Activated T-cell treated with anti-CD3 and anti-CD28 coated beads, Interleukin-2, amount 50 U/mL, for 4 hours (primary cell): Measurements from ENCODE around the gene C10orf62. TPM values are rescaled to one million over a fixed set of nuclear protein-coding genes. Genes with fewer than 3 reads are reported as not detected.
A peak's percentile ranks its signal among the peaks of the same experiment; 100 is the strongest.
"Not testable (repeated sequence)": the region's sequence is repeated elsewhere in the genome, so short reads cannot be mapped to it uniquely, and the experiment has no call there.

Source experiments
- ATAC-seq, 2 donors: fragments of 200-7000 bp; cut with Tn5 transposase; one replicate each; pipeline ENCODE4 v1.10.0; 2021
- DNase-seq: peaks from one replicate; pipeline ENCODE4 v3.0.0-alpha.2; 2020
- H3K27me3 Mint-ChIP-seq: one replicate; pipeline ENCODE4 v1.8.0; 2021; ENCODE audit warnings: low read depth, mixed read lengths
- H3K36me3 Mint-ChIP-seq: one replicate; pipeline ENCODE4 v1.8.0; 2022; ENCODE audit warnings: mixed read lengths; ENCODE audit not compliant: insufficient read depth
- H3K4me1 Mint-ChIP-seq: one replicate; pipeline ENCODE4 v1.8.0; 2021; ENCODE audit warnings: low read depth, mixed read lengths
- H3K4me3 Mint-ChIP-seq: one replicate; pipeline ENCODE4 v1.8.0; 2021; ENCODE audit warnings: mild to moderate bottlenecking, moderate library complexity, mixed read lengths
- H3K9me3 Mint-ChIP-seq: one replicate; pipeline ENCODE4 v1.8.0; 2021; ENCODE audit warnings: mixed read lengths
- total RNA-seq, 3 donors: library from RNA; stranded (reverse); gene quantifications; one replicate each; pipeline ENCODE4 v1.2.1, GENCODE V29; 2021

C10orf62 gene
- total RNA-seq, 3 donors from 2014 or later = not detected

DNA sequence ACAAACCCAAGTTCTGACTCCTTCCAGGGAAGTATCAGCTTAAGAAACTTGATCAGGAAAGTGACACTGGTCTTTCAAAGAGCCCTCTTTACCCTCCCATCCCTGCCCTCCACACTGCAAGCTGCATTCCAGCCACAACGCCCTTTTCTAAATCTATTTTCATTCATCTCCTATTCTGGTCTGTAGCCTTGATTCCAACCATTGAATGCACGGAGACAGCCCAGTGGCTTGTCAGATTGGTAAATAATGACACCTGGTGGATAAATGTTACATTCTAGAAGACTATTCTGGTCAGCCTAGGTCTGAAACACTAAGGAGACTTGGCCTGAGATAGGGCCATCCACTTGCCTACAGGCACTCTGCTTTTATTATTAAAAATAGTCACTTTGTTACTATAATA lies 22.9 kb downstream of the C10orf62 start:
- no peak overlapping the region for H3K4me3 Mint-ChIP-seq

GRCh38 chr10:97618285-97618684 lies 28.8 kb downstream of the C10orf62 start:
- no peaks in the 10 kb centered on the region for H3K4me1 Mint-ChIP-seq
- DNase-seq = no peak
- H3K9me3 Mint-ChIP-seq = no peaks in the 10 kb centered on the region
- no peak overlapping the region for H3K4me3 Mint-ChIP-seq
- H3K27me3 Mint-ChIP-seq = no peaks in the 10 kb centered on the region
- no peak for ATAC-seq
- no peaks in the 10 kb centered on the region for H3K36me3 Mint-ChIP-seq

More for the DNA sequence above, 22.9 kb downstream of the C10orf62 start:
- ATAC-seq = no peak
- DNase-seq = no peak
- no peaks in the 10 kb centered on the region for H3K9me3 Mint-ChIP-seq
- no peaks in the 10 kb centered on the region for H3K36me3 Mint-ChIP-seq
- H3K4me1 Mint-ChIP-seq = no peaks in the 10 kb centered on the region
- H3K27me3 Mint-ChIP-seq = no peaks in the 10 kb centered on the region

GRCh38 chr10:97618733-97619132 lies 29.2 kb downstream of the C10orf62 start:
- Mint-ChIP-seq H3K27me3 (no peaks in the 10 kb centered on the region), H3K36me3 (no peaks in the 10 kb centered on the region), H3K4me3 (no peak overlapping the region), H3K4me1 (no peaks in the 10 kb centered on the region), H3K9me3 (no peaks in the 10 kb centered on the region)
- ATAC-seq (no peak), DNase-seq (no peak)

DNA sequence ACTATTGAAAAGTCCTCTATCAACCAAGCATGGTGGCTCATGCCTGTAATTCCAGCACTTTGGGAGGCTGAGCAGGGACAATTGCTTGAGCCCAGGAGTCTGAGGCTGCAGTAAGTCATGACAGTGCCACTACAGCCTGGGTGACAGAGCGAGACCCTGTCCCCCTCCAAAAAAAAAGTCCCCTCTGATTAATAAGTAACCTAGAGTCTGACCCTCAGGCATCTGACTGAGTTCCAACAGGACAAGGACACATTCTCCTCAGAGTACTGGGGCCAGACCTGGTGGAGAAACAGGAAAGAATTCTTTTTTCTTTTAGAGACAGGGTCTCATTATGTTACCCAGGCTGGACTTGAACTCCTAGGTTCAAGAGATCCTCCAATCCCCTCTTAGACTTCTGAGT lies 33.8 kb downstream of the C10orf62 start:
- H3K36me3 Mint-ChIP-seq = no peaks in the 10 kb centered on the region
- H3K4me1 Mint-ChIP-seq = no peaks in the 10 kb centered on the region
- DNase-seq = no peak
- H3K9me3 Mint-ChIP-seq = no peaks in the 10 kb centered on the region
- no peak for ATAC-seq
- H3K27me3 Mint-ChIP-seq = no peaks in the 10 kb centered on the region
- no peak overlapping the region for H3K4me3 Mint-ChIP-seq

DNA sequence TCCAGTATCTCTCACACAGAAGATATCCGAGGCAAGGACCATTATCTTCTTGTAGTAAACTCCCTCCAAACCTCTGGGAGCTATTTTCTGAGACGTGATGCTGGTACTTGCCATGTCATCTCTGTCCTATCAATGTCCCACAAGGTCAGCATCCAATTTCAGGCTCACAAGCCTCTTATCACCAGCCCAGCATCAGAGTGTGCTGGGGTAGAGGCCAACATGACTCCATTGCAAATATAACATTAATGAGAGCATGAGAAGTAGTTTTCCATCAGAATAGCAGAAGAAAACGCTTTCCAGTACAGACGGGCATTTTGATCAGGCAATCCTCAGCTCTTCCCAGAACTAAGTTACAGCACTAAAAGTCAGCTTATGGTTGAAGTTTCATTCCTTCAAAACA lies 38.2 kb downstream of the C10orf62 start:
- Mint-ChIP-seq H3K4me1 (no peaks in the 10 kb centered on the region), H3K36me3 (no peaks in the 10 kb centered on the region), H3K9me3 (no peaks in the 10 kb centered on the region), H3K27me3 (no peaks in the 10 kb centered on the region), H3K4me3 (no peak overlapping the region)
- DNase-seq = no peak
- ATAC-seq = no peak

DNA sequence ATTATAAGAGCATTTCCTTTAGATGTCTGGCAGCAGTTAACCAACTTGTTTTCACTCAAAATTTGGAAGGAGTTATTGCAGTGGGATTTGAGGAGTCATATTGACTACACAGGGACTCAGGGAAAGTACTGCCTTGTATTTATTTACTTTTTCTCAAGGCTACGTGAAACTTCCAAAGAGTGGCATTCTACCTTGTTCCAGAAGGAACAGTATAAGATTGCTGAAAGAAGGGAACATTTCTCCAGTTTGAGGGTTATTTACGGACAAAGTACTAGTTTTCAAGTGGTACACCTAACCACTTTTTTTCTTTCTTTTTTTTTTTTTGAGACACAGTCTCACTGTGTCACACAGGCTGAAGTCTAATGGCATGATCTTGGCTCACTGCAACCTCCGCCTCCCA lies 38.7 kb downstream of the C10orf62 start:
- no peaks in the 10 kb centered on the region for H3K9me3 Mint-ChIP-seq
- no peaks in the 10 kb centered on the region for H3K36me3 Mint-ChIP-seq
- peaks cover 1% of the 10 kb centered on the region for H3K4me1 Mint-ChIP-seq
- DNase-seq (no peak), ATAC-seq (no peak)
- no peak overlapping the region for H3K4me3 Mint-ChIP-seq
- no peaks in the 10 kb centered on the region for H3K27me3 Mint-ChIP-seq

DNA sequence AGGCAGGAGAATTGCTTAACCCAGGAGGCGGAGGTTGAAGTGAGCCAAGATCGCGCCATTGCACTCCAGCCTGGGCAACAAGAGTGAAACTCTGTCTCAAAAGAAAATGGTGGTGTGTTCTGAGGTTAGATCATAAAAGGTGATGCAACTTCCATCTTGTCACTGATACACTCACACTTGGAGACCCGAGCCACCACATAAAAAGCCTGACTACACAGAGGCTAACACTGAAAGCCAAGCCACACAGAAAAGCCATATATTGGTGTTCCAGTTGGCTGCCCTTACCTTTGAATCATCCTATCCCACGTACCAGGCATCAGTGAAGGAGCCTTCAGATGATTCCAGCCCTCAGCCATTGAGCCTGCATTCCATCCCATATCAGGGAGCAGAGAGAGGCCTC lies 39.8 kb downstream of the C10orf62 start:
- ATAC-seq (no peak), DNase-seq (no peak)
- Mint-ChIP-seq H3K4me3 (no peak overlapping the region), H3K27me3 (no peaks in the 10 kb centered on the region), H3K4me1 (peaks cover 8% of the 10 kb centered on the region), H3K36me3 (no peaks in the 10 kb centered on the region), H3K9me3 (no peaks in the 10 kb centered on the region)

GRCh38 chr10:97631098-97631497 lies 41.6 kb downstream of the C10orf62 start:
- Mint-ChIP-seq H3K27me3 (no peaks in the 10 kb centered on the region), H3K4me1 (peaks cover 8% of the 10 kb centered on the region)
- ATAC-seq = no peak

GRCh38 chr10:97632949-97633884 lies 43.7 kb downstream of the C10orf62 start, which contains the start of gene MORN4:
Gene MORN4 (minus strand): TSS chr10:97633500. CDS start chr10:97619653, 13,847 bp downstream.
- DNase-seq (peak; percentile 86), ATAC-seq (peak; percentile 99)
- H3K4me1 Mint-ChIP-seq = peaks cover 8% of the 10 kb centered on the region
- no peaks in the 10 kb centered on the region for H3K9me3 Mint-ChIP-seq
- no peaks in the 10 kb centered on the region for H3K36me3 Mint-ChIP-seq
- peak within 1 kb of the TSS; percentile 93 for H3K4me3 Mint-ChIP-seq
- no peaks in the 10 kb centered on the region for H3K27me3 Mint-ChIP-seq

More at GRCh38 chr10:97631098-97631497, 41.6 kb downstream of the C10orf62 start:
- Mint-ChIP-seq H3K36me3 (no peaks in the 10 kb centered on the region), H3K4me3 (no peak overlapping the region), H3K9me3 (no peaks in the 10 kb centered on the region)
- DNase-seq = no peak

GRCh38 chr10:97633921-97634320 lies 44.4 kb downstream of the C10orf62 start:
- H3K9me3 Mint-ChIP-seq = no peaks in the 10 kb centered on the region
- ATAC-seq = peak in 1 of 2 donors; percentile 35
- no peaks in the 10 kb centered on the region for H3K36me3 Mint-ChIP-seq
- peak overlapping the region; percentile 93 for H3K4me3 Mint-ChIP-seq
- DNase-seq = no peak
- H3K27me3 Mint-ChIP-seq = no peaks in the 10 kb centered on the region
- H3K4me1 Mint-ChIP-seq = peaks cover 8% of the 10 kb centered on the region

DNA sequence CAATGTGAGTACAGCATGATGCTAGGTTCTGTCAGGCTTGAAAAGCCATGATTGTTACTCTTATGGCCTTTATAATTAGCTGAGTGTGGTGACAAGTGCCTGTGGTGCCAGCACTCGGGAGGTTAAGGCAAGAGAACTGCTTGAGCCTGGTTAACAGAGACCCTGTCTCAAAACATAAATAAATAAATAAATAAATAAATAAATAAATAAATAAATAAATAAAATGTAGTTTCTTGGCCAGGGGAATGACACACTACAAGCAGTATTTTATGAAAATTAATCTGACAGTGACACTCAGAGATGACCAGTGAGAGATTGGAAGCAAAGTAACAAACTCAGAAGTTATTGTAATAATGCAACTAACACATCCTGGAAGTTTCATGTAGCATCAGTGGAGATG lies 46.1 kb downstream of the C10orf62 start:
- H3K9me3 Mint-ChIP-seq = no peaks in the 10 kb centered on the region
- no peaks in the 10 kb centered on the region for H3K36me3 Mint-ChIP-seq
- H3K4me3 Mint-ChIP-seq = no peak overlapping the region
- no peak for ATAC-seq
- H3K4me1 Mint-ChIP-seq = peaks cover 11% of the 10 kb centered on the region
- H3K27me3 Mint-ChIP-seq = no peaks in the 10 kb centered on the region
- no peak for DNase-seq

GRCh38 chr10:97639090-97639489 lies 49.6 kb downstream of the C10orf62 start:
- H3K9me3 Mint-ChIP-seq, ATAC-seq: not testable (repeated sequence)

DNA sequence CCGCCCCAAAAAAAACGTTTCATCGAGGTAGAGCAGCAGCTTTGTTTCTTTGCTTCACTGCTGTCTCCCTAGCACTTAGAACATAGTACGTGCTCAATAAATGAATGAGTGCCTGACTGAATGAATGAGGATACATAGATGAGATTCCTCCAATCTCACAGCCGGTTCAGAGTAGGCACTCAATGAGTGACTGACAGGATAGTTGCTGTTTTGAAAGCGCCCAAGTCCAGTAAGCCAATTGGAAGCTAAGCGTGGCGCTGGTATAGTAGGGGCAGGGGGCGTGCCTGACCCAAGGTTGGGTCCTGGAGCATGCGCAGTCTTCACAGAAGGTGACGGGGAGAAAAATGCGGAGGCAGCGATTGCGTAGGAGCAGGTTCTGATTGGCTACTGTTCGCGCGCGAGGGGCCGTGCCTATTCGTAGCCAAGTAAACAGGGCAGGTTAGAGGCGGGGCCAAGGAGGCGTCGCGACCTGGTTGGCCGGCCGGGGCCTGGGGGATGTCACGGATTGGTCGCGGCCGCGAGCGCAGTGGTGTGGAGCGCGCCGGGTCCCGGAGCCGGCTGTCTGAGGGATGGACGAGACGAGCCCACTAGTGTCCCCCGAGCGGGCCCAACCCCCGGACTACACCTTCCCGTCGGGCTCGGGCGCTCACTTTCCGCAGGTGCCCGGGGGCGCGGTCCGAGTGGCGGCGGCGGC lies 50.8 kb downstream of the C10orf62 start, which contains the start of gene PI4K2A:
Gene PI4K2A (plus strand): TSS at position 498 of the 694 bp plus-strand sequence. CDS start 72 bp downstream, at position 570.
- Mint-ChIP-seq H3K9me3 (no peaks in the 10 kb centered on the region), H3K36me3 (peaks cover 6% of the 10 kb centered on the region), H3K4me3 (peak within 1 kb of the TSS; percentile 98), H3K27me3 (no peaks in the 10 kb centered on the region), H3K4me1 (peaks cover 20% of the 10 kb centered on the region)
- DNase-seq = peak; percentile 98
- ATAC-seq = peak; percentile 99

More at GRCh38 chr10:97639090-97639489, 49.6 kb downstream of the C10orf62 start:
- not testable (repeated sequence) for H3K27me3 Mint-ChIP-seq, H3K36me3 Mint-ChIP-seq, DNase-seq, H3K4me3 Mint-ChIP-seq
- peaks cover 20% of the 10 kb centered on the region for H3K4me1 Mint-ChIP-seq
